Activated B cell treated with CpG ODN at 0.5 μM for 24 hours (primary cell): ENCODE results near the gene CCDC51. TPM values are rescaled to one million over a fixed set of nuclear protein-coding genes. Genes with fewer than 3 reads are reported as not detected.

Source experiments
- ATAC-seq: fragments of 200-7000 bp; cut with Tn5 transposase; one replicate; pipeline ENCODE4 v1.10.0; 2021; ENCODE audit warnings: low read depth, mild to moderate bottlenecking, moderate library complexity
- CTCF ChIA-PET: fragments of 350-600 bp; sonication (Branson Sonifier 250); formaldehyde crosslinking; loops from one replicate; lab custom pipeline; 2021; ENCODE audit warnings: antibody characterized with exemption; lab: Charles Lee
- POLR2A ChIA-PET: fragments of 350-600 bp; sonication (Branson Sonifier 250); formaldehyde crosslinking; loops from one replicate; lab custom pipeline; 2021; ENCODE audit warnings: antibody characterized with exemption; lab: Charles Lee
- DNase-seq: peaks from one replicate; pipeline ENCODE4 v3.0.0; 2022
- H3K27ac Mint-ChIP-seq: one replicate; pipeline ENCODE4 v1.8.0; 2020; ENCODE audit warnings: mixed read lengths
- H3K27me3 Mint-ChIP-seq: one replicate; pipeline ENCODE4 v1.8.0; 2021; ENCODE audit warnings: mixed read lengths
- H3K36me3 Mint-ChIP-seq: one replicate; pipeline ENCODE4 v1.8.0; 2021; ENCODE audit warnings: low read depth, mixed read lengths
- H3K4me1 Mint-ChIP-seq: one replicate; pipeline ENCODE4 v1.8.0; 2021; ENCODE audit warnings: mixed read lengths
- H3K4me3 Mint-ChIP-seq: one replicate; pipeline ENCODE4 v1.8.0; 2020; ENCODE audit warnings: mild to moderate bottlenecking, mixed read lengths
- H3K9me3 Mint-ChIP-seq: one replicate; pipeline ENCODE4 v1.8.0; 2020; ENCODE audit warnings: mixed read lengths
- CTCF ChIP-seq: fragments of 200-600 bp; IDR thresholded peaks from one replicate; pipeline ENCODE4 v1.8.0; 2022; ENCODE audit warnings: antibody characterized with exemption, mild to moderate bottlenecking
- intact Hi-C: fragments of 100-400 bp; cut with micrococcal nuclease; formaldehyde crosslinking; loops from one replicate; pipeline ENCODE4 v1.15.1; 2024
- total RNA-seq: library from RNA; stranded (reverse); gene quantifications from 2 replicates; pipeline ENCODE4 v1.2.3, GENCODE V29; 2022

CCDC51 gene
- total RNA-seq, 1 donor from 2014 or later, result 8.7 TPM

DNA sequence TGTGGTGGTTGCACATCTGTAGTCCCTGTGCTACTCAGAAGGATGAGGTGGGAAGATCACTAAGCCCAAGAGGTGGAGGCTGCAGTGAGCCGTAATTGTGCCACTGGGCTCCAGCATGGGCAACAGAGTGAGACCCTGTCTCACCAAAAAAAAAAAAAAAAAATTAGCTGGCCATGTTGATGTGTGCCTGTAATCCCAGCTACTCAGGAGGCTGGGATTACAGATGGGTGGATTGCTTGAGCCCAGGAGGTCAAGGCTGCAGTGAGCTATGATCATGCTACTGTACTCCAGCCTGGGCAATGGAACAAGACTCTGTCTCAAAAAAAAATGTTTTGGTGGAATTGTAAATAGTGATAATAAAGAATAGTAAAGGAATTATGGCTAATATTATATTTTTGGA is 16.5 kb upstream of the CCDC51 start:
- no peaks in the 10 kb centered on the region for H3K27me3 Mint-ChIP-seq
- ChIA-PET CTCF (interaction anchor here (0.8 to 1.5 kb wide), 2 partner anchors 20 kb away, joined by 3 to 15 read pairs; no protein-coding TSS in a partner anchor), POLR2A (no interaction called here)
- intact Hi-C loops, result no loop called here
- no peak for TF ChIP-seq CTCF
- H3K27ac Mint-ChIP-seq, result no peak overlapping the region
- no peak overlapping the region for H3K4me3 Mint-ChIP-seq
- no peaks in the 10 kb centered on the region for H3K9me3 Mint-ChIP-seq
- ATAC-seq (no peak), DNase-seq (no peak)
- H3K4me1 Mint-ChIP-seq, result no peaks in the 10 kb centered on the region
- H3K36me3 Mint-ChIP-seq, result peaks cover 82% of the 10 kb centered on the region

DNA sequence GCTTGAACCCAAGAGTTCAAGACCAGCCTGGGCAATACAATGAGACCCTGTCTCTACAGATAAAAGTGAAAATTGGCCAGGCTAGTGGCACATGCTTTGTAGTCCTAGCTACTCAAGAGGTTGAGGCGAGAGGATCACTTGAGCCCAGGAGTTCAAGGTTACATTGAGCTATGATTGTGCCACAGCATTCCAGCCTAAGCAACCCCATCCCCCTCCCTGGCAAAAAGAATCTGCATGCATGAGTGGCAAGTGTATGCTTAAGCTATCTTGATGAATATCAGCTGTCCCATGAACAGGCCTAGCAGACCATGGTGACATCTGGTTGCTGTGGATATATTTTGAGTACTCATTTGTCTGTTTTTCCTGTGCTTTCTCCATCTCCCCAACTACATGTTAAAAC is 11.4 kb upstream of the CCDC51 start:
- peaks cover 22% of the 10 kb centered on the region for H3K4me1 Mint-ChIP-seq
- H3K36me3 Mint-ChIP-seq, result peaks cover 48% of the 10 kb centered on the region
- ChIA-PET POLR2A (interaction anchor here (0.7 to 1.1 kb wide), 2 partner anchors 11 to 48 kb away, joined by 3 to 8 read pairs; no protein-coding TSS in a partner anchor), CTCF (interaction anchor here (0.6 to 4.0 kb wide), 2 partner anchors 15 to 21 kb away, joined by 4 to 20 read pairs; no protein-coding TSS in a partner anchor)
- H3K9me3 Mint-ChIP-seq, result no peaks in the 10 kb centered on the region
- H3K4me3 Mint-ChIP-seq, result no peak overlapping the region
- no peak overlapping the region for H3K27ac Mint-ChIP-seq
- ATAC-seq (no peak), DNase-seq (no peak)
- TF ChIP-seq CTCF, result no peak
- no peaks in the 10 kb centered on the region for H3K27me3 Mint-ChIP-seq
- intact Hi-C loops, result no loop called here

- Mint-ChIP-seq H3K4me1 (peaks cover 41% of the 10 kb centered on the region), H3K4me3 (peak within 1 kb of the TSS; percentile 85), H3K36me3 (peaks cover 36% of the 10 kb centered on the region), H3K27me3 (no peaks in the 10 kb centered on the region), H3K27ac (peak within 1 kb of the TSS; percentile 82), H3K9me3 (no peaks in the 10 kb centered on the region)
- ChIA-PET CTCF (interaction anchor here (1.7 to 3.4 kb wide), 3 partner anchors 10 to 61 kb away, joined by 12 to 35 read pairs (median 16); no protein-coding TSS in a partner anchor), POLR2A (interaction anchor here (0.6 to 2.4 kb wide), 13 partner anchors 11 to 401 kb away, joined by 3 to 24 read pairs (median 6); partner anchors contain the start of genes CDC25A, PFKFB4, PRKAR2A and SHISA5)
- intact Hi-C loops, result loop anchor here (1.0 to 10.0 kb wide), 3 partner anchors 20 to 362 kb away; partner anchors contain the start of gene IP6K2
- ATAC-seq, result peak; percentile 100
- DNase-seq, result peak; percentile 88
- TF ChIP-seq CTCF, result no peak
These were observed 6.7 kb upstream of the CCDC51 start, which contains the start of gene ATRIP for GRCh38 chr3:48446425-48447193. TSS of gene ATRIP (plus strand) at chr3:48446737. CDS start at chr3:48446846, 109 bp downstream.

GRCh38 chr3:48446043-48446424 is 6.1 kb upstream of the CCDC51 start:
- intact Hi-C loops, result loop anchor here (1.0 to 10.0 kb wide), 3 partner anchors 20 to 361 kb away; partner anchors contain the start of gene IP6K2
- Mint-ChIP-seq H3K36me3 (peaks cover 35% of the 10 kb centered on the region), H3K4me3 (peak overlapping the region; percentile 85), H3K4me1 (peaks cover 46% of the 10 kb centered on the region), H3K9me3 (no peaks in the 10 kb centered on the region), H3K27ac (peak overlapping the region; percentile 82), H3K27me3 (no peaks in the 10 kb centered on the region)
- no peak for TF ChIP-seq CTCF
- DNase-seq (no peak), ATAC-seq (no peak)
- ChIA-PET POLR2A (interaction anchor here (0.5 to 2.4 kb wide), 14 partner anchors 10 to 402 kb away, joined by 3 to 24 read pairs (median 5); partner anchors contain the start of genes CDC25A, PFKFB4, PRKAR2A and ZNF589), CTCF (interaction anchor here (1.7 to 3.4 kb wide), 3 partner anchors 10 to 61 kb away, joined by 12 to 35 read pairs (median 16); no protein-coding TSS in a partner anchor)
